HEK293T (cell line): Measurements from ENCODE around the gene VSIG10L.

Source experiments
- ARNT ChIP-seq: fragments of 450-650 bp; IDR thresholded peaks from 2 replicates; pipeline ENCODE4 v1.6.1; 2017; ENCODE audit warnings: mild to moderate bottlenecking
- BHLHE40 ChIP-seq: fragments of 450-650 bp; IDR thresholded peaks from 2 replicates; pipeline ENCODE4 v1.6.1; 2016; ENCODE audit warnings: mild to moderate bottlenecking, moderate library complexity, borderline replicate concordance
- CTBP1 ChIP-seq: fragments of 450-650 bp; IDR thresholded peaks from 2 replicates; pipeline ENCODE4 v1.6.1; 2016; ENCODE audit warnings: borderline replicate concordance
- FOXA1 ChIP-seq: fragments of 450-650 bp; IDR thresholded peaks from 2 replicates; pipeline ENCODE4 v1.6.1; 2016; ENCODE audit warnings: mild to moderate bottlenecking
- FOXM1 ChIP-seq: fragments of 450-650 bp; IDR thresholded peaks from 2 replicates; pipeline ENCODE4 v1.6.1; 2017; ENCODE audit warnings: mild to moderate bottlenecking, borderline replicate concordance
- LEF1 ChIP-seq: fragments of 450-650 bp; IDR thresholded peaks from 2 replicates; pipeline ENCODE4 v1.6.1; 2017; ENCODE audit warnings: mild to moderate bottlenecking, borderline replicate concordance
- SP1 ChIP-seq: fragments of 450-650 bp; IDR thresholded peaks from 2 replicates; pipeline ENCODE4 v1.6.1; 2017
- TARDBP ChIP-seq: fragments of 450-650 bp; IDR thresholded peaks from 2 replicates; pipeline ENCODE4 v1.6.1; 2016
- ZNF384 ChIP-seq: fragments of 450-650 bp; IDR thresholded peaks from 2 replicates; pipeline ENCODE4 v1.6.1; 2016

DNA sequence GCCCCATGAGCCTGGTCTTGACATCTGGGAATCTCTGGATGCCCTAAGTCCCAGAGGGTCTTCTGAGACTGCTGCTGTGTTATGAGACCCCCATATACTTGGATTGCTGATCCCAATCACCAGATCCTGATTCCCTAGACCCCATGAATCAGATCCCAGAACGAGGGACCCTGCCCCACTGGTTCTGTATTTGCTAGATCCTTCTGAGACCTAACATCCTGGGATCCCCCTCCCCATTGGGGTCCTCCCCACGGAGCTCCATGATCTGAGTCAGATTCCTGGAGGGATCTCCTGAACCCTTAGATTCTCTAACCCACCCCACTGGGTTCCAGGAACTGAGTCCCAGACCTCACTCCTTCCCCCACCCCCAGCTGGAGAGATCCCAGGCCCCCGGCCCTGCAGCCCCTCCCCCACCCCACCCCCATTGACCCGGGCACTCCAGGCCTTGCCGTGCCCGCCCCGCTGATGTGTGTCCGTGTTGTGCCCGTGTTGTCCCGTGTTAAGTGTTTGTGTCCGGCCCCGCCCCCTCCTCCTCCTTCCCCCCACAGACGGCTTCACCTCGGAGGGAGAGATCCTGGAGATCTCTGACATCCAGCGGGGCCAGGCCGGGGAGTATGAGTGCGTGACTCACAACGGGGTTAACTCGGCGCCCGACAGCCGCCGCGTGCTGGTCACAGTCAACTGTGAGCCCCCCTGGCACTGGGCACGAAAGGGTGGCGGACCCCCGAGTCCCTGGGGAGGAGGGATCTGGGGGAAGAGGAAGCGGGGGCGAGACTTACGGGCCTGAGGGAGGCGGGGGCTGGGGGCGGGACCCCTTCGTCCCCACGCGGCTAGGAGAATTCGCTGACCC lies 15.5 kb downstream of the VSIG10L start:
- TF ChIP-seq FOXA1, result no peak
- no peak for TF ChIP-seq TARDBP
- TF ChIP-seq SP1, result no peak
- no peak for TF ChIP-seq ARNT
- no peak for TF ChIP-seq CTBP1
- TF ChIP-seq FOXM1, result no peak
- TF ChIP-seq ZNF384, result no peak
- no peak for TF ChIP-seq BHLHE40
- TF ChIP-seq LEF1, result no peak
